ENCODE measurements around the gene TRIM72.

TRIM72 gene

DNA sequence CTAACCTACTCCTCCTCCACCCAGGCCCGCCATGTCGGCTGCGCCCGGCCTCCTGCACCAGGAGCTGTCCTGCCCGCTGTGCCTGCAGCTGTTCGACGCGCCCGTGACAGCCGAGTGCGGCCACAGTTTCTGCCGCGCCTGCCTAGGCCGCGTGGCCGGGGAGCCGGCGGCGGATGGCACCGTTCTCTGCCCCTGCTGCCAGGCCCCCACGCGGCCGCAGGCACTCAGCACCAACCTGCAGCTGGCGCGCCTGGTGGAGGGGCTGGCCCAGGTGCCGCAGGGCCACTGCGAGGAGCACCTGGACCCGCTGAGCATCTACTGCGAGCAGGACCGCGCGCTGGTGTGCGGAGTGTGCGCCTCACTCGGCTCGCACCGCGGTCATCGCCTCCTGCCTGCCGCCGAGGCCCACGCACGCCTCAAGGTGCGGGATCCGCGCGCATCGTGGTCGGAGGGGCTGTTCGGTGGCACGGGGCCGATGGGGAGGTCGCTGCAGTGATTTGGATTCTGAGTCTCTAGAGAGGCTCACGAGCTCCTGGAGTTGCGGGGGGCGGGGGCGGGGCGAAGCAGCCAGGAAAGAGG, 878 bp downstream of the TRIM72 start:
- H3K4me3 ChIP-seq, result no peak overlapping the region
- H3K36me3 ChIP-seq (replicated peaks), result no peaks in the 10 kb centered on the region
- H3K9me3 ChIP-seq, result no peaks in the 10 kb centered on the region
- H3K4me1 ChIP-seq, result no peaks in the 10 kb centered on the region
- no peaks in the 10 kb centered on the region for H3K27me3 ChIP-seq (ENCODE audit: low read depth)
- DNase-seq (ENCODE audit: low spot score in 2 of 2), result no peak
- in situ Hi-C loops (cut with MboI; ENCODE audit: low sequenced_read_pairs), result loop anchor here (25.0 kb wide), 1 partner anchor 648 kb away; the partner anchor contains the start of gene ZNF267

DNA sequence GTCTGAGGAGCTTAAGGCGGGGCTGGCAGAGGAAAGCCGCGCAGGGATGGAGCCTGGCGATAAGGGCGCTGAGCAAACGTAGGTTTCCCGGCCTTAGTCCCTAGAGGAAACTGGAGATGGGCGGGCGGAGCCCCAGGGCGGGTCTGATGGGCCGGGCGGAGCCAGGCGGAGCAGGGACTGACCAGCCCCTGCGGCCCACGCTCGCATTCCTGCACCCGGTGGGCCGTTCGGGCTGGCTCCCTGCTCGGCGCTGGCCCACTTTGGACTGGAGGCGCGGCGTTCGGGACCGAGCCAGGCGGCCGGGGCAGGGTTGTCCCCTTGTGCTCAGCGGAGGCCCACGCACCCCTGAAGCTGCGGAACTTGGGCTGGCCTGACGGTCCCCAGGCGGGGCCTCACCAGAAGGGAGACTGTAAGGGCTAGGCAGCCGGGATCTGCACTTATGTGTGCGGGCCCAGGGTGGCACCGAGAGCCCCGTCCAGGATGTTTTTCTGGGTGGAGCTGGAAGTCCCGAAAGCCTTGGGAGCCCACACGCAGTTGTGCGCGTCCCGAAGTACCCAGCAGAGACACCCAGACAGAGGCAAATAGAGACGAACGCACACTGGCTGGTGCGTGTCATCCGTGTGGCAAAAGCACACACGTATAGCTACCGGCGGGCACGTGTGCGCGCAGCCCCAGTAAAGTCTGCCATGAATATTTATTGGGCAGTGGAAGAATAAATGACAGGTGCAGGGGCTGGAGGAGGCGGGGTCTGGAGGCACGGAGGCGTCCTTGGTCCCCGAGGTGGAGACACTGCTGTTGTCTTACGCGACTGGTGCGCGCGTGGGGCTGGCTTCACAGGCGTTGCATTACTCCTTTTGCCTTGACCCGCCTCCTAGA, 1.6 kb downstream of the TRIM72 start:
- Histone ChIP-seq H3K4me3 (no peak overlapping the region), H3K9me3 (no peaks in the 10 kb centered on the region), H3K27me3 (ENCODE audit: low read depth) (no peaks in the 10 kb centered on the region), H3K36me3 (replicated peaks) (no peaks in the 10 kb centered on the region), H3K4me1 (no peaks in the 10 kb centered on the region)
- in situ Hi-C loops (cut with MboI; ENCODE audit: low sequenced_read_pairs), result loop anchor here (25.0 kb wide), 1 partner anchor 647 kb away; the partner anchor contains the start of gene ZNF267
- DNase-seq (ENCODE audit: low spot score in 2 of 2), result no peak

DNA sequence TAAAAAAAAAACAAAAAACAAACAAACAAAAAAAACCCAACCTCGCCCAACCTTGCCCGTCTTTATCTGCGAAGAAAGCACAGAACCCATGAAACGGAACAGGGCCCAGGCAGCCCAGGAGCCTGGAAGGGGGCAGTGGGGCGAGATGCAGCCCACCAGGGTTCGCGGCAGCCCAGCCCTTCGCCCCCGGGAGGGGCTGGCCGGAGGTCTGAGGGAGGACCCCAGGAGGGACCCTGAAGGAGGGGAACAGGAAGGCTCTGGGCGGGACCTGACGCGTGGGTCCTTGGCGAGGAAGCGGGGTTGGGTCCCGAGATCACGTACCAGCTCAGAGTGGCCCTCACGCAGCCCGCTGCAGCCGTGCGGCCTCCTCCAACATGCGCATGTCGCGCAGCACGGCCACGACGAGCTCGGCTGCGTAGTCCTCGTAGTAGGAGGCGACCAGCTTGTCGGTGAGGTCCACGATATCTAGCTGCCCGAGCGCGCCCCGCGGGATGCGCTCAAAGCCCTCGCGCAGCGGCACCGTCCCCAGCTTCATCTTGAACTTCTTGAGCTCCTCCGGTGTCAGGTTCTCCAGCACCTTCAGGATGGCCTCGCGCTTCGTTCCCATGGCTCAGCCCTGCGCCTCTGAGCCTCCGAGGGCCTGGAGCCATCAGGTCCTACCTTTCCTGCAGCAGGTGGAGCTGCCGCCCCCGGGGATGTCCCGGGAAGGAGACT, 2.7 kb downstream of the TRIM72 start, which contains the start of gene PYDC1:
TSS of gene PYDC1 (minus strand) at position 714 of the 714 bp plus-strand sequence. CDS start at position 607, 107 bp downstream.
- DNase-seq (ENCODE audit: low spot score in 2 of 2), result no peak
- Histone ChIP-seq H3K4me3 (no peak within 1 kb of the TSS), H3K27me3 (ENCODE audit: low read depth) (no peaks in the 10 kb centered on the region), H3K36me3 (replicated peaks) (no peaks in the 10 kb centered on the region), H3K9me3 (no peaks in the 10 kb centered on the region), H3K4me1 (no peaks in the 10 kb centered on the region)
- in situ Hi-C loops (cut with MboI; ENCODE audit: low sequenced_read_pairs), result loop anchor here (25.0 kb wide), 1 partner anchor 646 kb away; the partner anchor contains the start of gene ZNF267

- Histone ChIP-seq H3K4me1 (no peaks in the 10 kb centered on the region), H3K27me3 (ENCODE audit: low read depth) (no peaks in the 10 kb centered on the region), H3K4me3 (no peak overlapping the region), H3K9me3 (no peaks in the 10 kb centered on the region), H3K36me3 (replicated peaks) (no peaks in the 10 kb centered on the region)
- DNase-seq (ENCODE audit: low spot score in 2 of 2), result no peak
- in situ Hi-C loops (cut with MboI; ENCODE audit: low sequenced_read_pairs), result loop anchor here (25.0 kb wide), 1 partner anchor 645 kb away; the partner anchor contains the start of gene ZNF267
Observed at GRCh38 chr16:31217136-31217530, 3.2 kb downstream of the TRIM72 start.

GRCh38 chr16:31219154-31219741, 5.3 kb downstream of the TRIM72 start:
- no peak for DNase-seq (ENCODE audit: low spot score in 2 of 2)
- H3K4me1 ChIP-seq, result no peaks in the 10 kb centered on the region
- H3K9me3 ChIP-seq, result no peaks in the 10 kb centered on the region
- no peaks in the 10 kb centered on the region for H3K27me3 ChIP-seq (ENCODE audit: low read depth)
- in situ Hi-C loops (cut with MboI; ENCODE audit: low sequenced_read_pairs), result loop anchor here (25.0 kb wide), 1 partner anchor 643 kb away; the partner anchor contains the start of gene ZNF267
- H3K36me3 ChIP-seq (replicated peaks), result no peaks in the 10 kb centered on the region
- H3K4me3 ChIP-seq, result no peak overlapping the region

DNA sequence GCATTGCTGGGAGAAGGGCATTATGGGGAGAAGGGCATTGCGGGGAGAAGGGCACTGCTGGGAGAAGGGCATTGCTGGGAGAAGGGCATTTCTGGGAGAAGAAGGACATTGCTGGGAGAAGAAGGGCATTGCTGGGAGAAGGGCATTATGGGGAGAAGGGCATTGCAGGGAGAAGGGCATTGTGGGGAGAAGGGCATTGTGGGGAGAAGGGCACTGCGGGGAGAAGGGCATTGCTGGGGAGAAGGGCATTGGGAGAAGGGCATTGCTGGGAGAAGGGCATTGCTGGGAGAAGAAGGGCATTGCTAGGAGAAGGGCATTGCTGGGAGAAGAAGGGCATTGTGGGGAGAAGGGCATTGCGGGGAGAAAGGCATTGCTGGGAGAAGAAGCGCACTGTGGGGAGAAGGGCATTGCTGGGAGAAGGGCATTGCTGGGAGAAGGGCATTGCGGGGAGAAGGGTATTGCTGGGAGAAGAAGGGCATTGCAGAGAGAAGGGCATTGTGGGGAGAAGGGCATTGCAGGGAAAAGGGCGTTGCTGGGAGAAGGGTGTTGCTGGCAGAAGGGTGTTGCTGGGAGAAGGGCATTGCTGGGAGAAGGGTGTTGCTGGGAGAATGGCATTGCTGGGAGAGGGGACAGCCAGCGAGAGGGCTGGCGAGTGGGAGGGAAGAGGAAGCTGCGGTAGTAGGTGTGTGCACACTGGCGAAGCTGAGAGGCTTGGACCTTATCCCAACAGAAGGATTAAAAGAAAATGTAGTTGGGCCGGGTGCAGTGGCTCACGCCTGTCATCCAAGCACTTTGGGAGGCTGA, 7.6 kb downstream of the TRIM72 start:
- Histone ChIP-seq H3K4me1 (no peaks in the 10 kb centered on the region), H3K36me3 (replicated peaks) (no peaks in the 10 kb centered on the region), H3K27me3 (ENCODE audit: low read depth) (no peaks in the 10 kb centered on the region), H3K4me3 (no peak overlapping the region), H3K9me3 (no peaks in the 10 kb centered on the region)
- no peak for DNase-seq (ENCODE audit: low spot score in 2 of 2)
- in situ Hi-C loops (cut with MboI; ENCODE audit: low sequenced_read_pairs), result loop anchor here (25.0 kb wide), 1 partner anchor 641 kb away; the partner anchor contains the start of gene ZNF267

- Histone ChIP-seq H3K9me3 (no peaks in the 10 kb centered on the region), H3K36me3 (replicated peaks) (no peaks in the 10 kb centered on the region), H3K4me1 (no peaks in the 10 kb centered on the region), H3K4me3 (no peak overlapping the region), H3K27me3 (ENCODE audit: low read depth) (no peaks in the 10 kb centered on the region)
- no peak for DNase-seq (ENCODE audit: low spot score in 2 of 2)
- in situ Hi-C loops (cut with MboI; ENCODE audit: low sequenced_read_pairs), result loop anchor here (25.0 kb wide), 1 partner anchor 639 kb away; the partner anchor contains the start of gene ZNF267
Observed at GRCh38 chr16:31223044-31223443, 9.1 kb downstream of the TRIM72 start.

DNA sequence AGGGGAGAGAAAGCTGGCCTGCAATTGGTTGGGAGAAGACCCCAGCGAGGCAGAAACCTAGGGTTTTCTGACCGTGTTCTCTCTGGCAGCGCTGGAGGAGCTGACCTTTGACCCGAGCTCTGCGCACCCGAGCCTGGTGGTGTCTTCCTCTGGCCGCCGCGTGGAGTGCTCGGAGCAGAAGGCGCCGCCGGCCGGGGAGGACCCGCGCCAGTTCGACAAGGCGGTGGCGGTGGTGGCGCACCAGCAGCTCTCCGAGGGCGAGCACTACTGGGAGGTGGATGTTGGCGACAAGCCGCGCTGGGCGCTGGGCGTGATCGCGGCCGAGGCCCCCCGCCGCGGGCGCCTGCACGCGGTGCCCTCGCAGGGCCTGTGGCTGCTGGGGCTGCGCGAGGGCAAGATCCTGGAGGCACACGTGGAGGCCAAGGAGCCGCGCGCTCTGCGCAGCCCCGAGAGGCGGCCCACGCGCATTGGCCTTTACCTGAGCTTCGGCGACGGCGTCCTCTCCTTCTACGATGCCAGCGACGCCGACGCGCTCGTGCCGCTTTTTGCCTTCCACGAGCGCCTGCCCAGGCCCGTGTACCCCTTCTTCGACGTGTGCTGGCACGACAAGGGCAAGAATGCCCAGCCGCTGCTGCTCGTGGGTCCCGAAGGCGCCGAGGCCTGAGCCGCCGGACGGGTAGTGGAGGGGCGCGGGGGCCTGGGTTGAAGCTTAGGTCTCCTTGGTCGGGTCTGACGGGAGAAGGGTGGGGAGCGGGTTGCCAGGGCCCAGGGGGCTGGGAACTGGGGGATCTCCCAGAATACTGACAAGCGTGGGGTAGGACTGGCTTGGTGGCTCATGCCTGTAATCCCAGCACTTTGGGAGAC, 10.4 kb downstream of the TRIM72 start:
- H3K4me1 ChIP-seq, result no peaks in the 10 kb centered on the region
- in situ Hi-C loops (cut with MboI; ENCODE audit: low sequenced_read_pairs), result loop anchor here (25.0 kb wide), 1 partner anchor 638 kb away; the partner anchor contains the start of gene ZNF267
- no peak overlapping the region for H3K4me3 ChIP-seq
- no peaks in the 10 kb centered on the region for H3K9me3 ChIP-seq
- no peaks in the 10 kb centered on the region for H3K36me3 ChIP-seq (replicated peaks)
- H3K27me3 ChIP-seq (ENCODE audit: low read depth), result no peaks in the 10 kb centered on the region
- DNase-seq (ENCODE audit: low spot score in 2 of 2), result no peak

- Histone ChIP-seq H3K27me3 (ENCODE audit: low read depth) (no peaks in the 10 kb centered on the region; the same call in 1 of the 2 replicates), H3K9me3 (no peaks in the 10 kb centered on the region), H3K4me1 (no peaks in the 10 kb centered on the region), H3K4me3 (no peak overlapping the region), H3K36me3 (replicated peaks) (no peaks in the 10 kb centered on the region)
- in situ Hi-C loops (cut with MboI; ENCODE audit: low sequenced_read_pairs), result no loop called here
- no peak for DNase-seq (ENCODE audit: low spot score in 2 of 2)
Observed at GRCh38 chr16:31225193-31225592, 11.3 kb downstream of the TRIM72 start.

DNA sequence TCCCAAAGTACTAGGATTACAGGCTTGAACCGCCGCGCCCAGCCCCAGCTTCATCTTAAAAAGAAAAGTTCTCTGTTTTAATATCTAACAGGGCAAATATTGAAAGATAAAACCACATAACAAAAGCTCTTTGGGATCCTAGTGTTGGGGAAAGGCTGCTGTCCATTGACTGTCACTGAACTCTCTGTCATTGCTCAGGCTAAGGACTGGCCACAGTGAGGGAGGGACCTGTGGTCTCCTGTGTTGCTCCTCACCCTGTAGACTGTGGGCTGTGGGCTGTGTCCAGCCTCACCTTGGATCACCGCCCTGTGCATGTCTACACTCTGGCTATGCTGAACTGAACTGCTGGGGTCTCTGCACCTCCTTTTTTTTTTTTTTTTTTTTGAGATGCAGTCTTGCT, 14.3 kb downstream of the TRIM72 start:
- in situ Hi-C loops (cut with MboI; ENCODE audit: low sequenced_read_pairs), result no loop called here
- no peaks in the 10 kb centered on the region for H3K9me3 ChIP-seq
- no peak for DNase-seq (ENCODE audit: low spot score in 2 of 2)
- no peaks in the 10 kb centered on the region for H3K36me3 ChIP-seq (replicated peaks)
- H3K27me3 ChIP-seq (ENCODE audit: low read depth), result no peaks in the 10 kb centered on the region; the same call in 1 of the 2 replicates
- H3K4me1 ChIP-seq, result no peaks in the 10 kb centered on the region
- H3K4me3 ChIP-seq, result no peak overlapping the region

DNA sequence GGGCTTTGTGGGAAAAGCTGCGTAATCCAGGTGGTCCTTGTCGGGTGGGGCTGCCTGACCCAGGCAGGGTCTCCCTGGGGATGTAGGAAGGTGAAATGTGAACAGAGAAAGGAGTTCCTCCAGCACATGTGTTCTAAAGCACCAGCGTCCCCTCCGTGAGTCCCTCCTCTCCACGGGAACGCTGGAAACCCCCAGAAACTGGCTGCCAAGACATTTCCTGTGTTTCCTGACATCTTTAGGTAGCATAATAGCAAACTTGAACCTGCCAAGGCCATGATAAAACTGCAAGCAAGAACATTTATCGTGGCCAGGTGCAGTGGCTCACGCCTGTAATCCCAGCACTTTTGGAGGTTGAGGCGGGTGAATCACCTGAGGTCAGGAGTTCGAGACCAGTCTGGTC, 15.6 kb downstream of the TRIM72 start:
- H3K9me3 ChIP-seq, result no peaks in the 10 kb centered on the region
- no peak overlapping the region for H3K4me3 ChIP-seq
- no peaks in the 10 kb centered on the region; the same call in 1 of the 2 replicates for H3K27me3 ChIP-seq (ENCODE audit: low read depth)
- in situ Hi-C loops (cut with MboI; ENCODE audit: low sequenced_read_pairs), result no loop called here
- H3K4me1 ChIP-seq, result no peaks in the 10 kb centered on the region
- H3K36me3 ChIP-seq (replicated peaks), result no peaks in the 10 kb centered on the region
- DNase-seq (ENCODE audit: low spot score in 2 of 2), result no peak

DNA sequence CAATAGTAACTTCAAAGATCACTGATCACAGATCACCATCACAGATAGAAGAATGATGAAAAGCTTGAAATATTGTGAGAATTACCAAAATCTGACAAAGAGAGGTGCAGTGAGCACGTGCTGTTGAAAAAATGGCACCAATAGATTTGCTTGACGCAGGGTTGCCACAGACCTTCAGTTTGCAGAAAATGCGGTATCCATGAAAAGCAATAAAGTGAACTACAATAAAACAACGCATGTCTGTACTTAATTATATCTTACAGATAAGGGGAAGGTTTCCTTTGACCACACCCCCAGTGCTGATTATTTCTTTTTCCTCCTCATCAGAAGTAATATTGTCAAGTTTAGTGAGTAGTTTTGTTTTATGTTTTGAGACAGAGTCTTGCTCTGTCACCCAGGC, 24.1 kb downstream of the TRIM72 start:
- no peak for DNase-seq (ENCODE audit: low spot score in 2 of 2)
- H3K27me3 ChIP-seq (ENCODE audit: low read depth), result no peaks in the 10 kb centered on the region
- no peaks in the 10 kb centered on the region for H3K36me3 ChIP-seq (replicated peaks)
- H3K4me3 ChIP-seq, result no peak overlapping the region
- H3K4me1 ChIP-seq, result no peaks in the 10 kb centered on the region
- no peaks in the 10 kb centered on the region for H3K9me3 ChIP-seq
- in situ Hi-C loops (cut with MboI; ENCODE audit: low sequenced_read_pairs), result no loop called here
